BJ (cell line): ENCODE data around the gene PLPP1. TPM values are rescaled to one million over a fixed set of nuclear protein-coding genes. Genes with fewer than 3 reads are reported as not detected.

Experiments used
- CTCF ChIA-PET: fragments of 350-600 bp; formaldehyde crosslinking; extraction: SDS; loops from one replicate; lab custom pipeline; 2021; ENCODE audit warnings: antibody characterized with exemption, inconsistent platforms; lab: Yijun Ruan, JAX
- POLR2A ChIA-PET: fragments of 300-600 bp; sonication (Branson Sonifier 250); formaldehyde crosslinking; extraction: SDS; loops from one replicate; lab custom pipeline; 2021; ENCODE audit warnings: antibody characterized with exemption; lab: Charles Lee
- DNase-seq: peaks from one replicate; pipeline ENCODE4 v3.0.0-alpha.2; 2011; ENCODE audit warnings: low read depth
- H3K27me3 ChIP-seq: 2 replicates; pipeline ENCODE4 v1.6.0; 2011; ENCODE audit warnings: low read length; ENCODE audit not compliant: control insufficient read depth, insufficient read depth
- H3K36me3 ChIP-seq: 2 replicates; pipeline ENCODE4 v1.5.1; 2011; ENCODE audit warnings: low read length; ENCODE audit not compliant: control insufficient read depth, insufficient read depth
- H3K4me3 ChIP-seq: 2 replicates; pipeline ENCODE4 v1.5.1; 2011; ENCODE audit warnings: low read depth, mild to moderate bottlenecking, control low read depth, low read length
- polyA plus RNA-seq: library from polyadenylated mRNA; depleted of rRNA; stranded (reverse); fragments of >200 nt; gene quantifications from 2 replicates; pipeline ENCODE4 v1.2.3, GENCODE V29; 2011
- TF ChIP-seq, protein P1 (sequence below): IDR thresholded peaks from 2 replicates; pipeline ENCODE4 v1.5.1; 2011; ENCODE audit warnings: low read depth, mild to moderate bottlenecking, control low read depth, inconsistent platforms, low read length, moderate library complexity; ENCODE audit not compliant: insufficient read depth

Gene PLPP1
- polyA plus RNA-seq, 1 experiment = 43.1 TPM

DNA sequence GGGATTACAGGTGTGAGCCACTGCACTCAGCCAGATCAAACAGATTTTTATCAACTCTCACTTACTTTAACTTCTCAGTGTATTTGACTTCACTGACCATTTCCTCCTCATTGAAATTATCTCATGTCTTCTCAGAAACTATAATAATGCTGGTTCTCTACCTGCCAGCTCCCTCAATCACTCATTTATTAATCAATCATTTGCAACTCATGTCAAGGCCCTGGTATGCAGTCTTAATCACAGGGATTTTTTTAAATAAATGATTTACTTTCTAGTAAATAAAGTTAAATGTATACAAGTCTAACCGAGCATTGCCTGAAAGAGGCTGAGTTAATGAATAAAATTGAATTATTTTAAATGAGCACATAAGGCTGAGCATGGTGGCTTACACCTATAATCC lies 63.3 kb downstream of the PLPP1 start:
- ChIA-PET POLR2A (no interaction called here), CTCF (interaction anchor here (0.7 kb wide), 1 partner anchor 11 kb away, joined by 3 read pairs; no protein-coding TSS in a partner anchor)
- no peak for DNase-seq
- TF ChIP-seq, protein P1, sequence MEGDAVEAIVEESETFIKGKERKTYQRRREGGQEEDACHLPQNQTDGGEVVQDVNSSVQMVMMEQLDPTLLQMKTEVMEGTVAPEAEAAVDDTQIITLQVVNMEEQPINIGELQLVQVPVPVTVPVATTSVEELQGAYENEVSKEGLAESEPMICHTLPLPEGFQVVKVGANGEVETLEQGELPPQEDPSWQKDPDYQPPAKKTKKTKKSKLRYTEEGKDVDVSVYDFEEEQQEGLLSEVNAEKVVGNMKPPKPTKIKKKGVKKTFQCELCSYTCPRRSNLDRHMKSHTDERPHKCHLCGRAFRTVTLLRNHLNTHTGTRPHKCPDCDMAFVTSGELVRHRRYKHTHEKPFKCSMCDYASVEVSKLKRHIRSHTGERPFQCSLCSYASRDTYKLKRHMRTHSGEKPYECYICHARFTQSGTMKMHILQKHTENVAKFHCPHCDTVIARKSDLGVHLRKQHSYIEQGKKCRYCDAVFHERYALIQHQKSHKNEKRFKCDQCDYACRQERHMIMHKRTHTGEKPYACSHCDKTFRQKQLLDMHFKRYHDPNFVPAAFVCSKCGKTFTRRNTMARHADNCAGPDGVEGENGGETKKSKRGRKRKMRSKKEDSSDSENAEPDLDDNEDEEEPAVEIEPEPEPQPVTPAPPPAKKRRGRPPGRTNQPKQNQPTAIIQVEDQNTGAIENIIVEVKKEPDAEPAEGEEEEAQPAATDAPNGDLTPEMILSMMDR = no peak
- Histone ChIP-seq H3K4me3 (no peak overlapping the region), H3K27me3 (no peaks in the 10 kb centered on the region), H3K36me3 (no peaks in the 10 kb centered on the region)

GRCh38 chr5:55470282-55470681 lies 64.5 kb downstream of the PLPP1 start:
- TF ChIP-seq, protein P1 = no peak
- ChIA-PET CTCF (no interaction called here), POLR2A (no interaction called here)
- Histone ChIP-seq H3K4me3 (no peak overlapping the region), H3K36me3 (no peaks in the 10 kb centered on the region), H3K27me3 (no peaks in the 10 kb centered on the region)
- DNase-seq = no peak

- CTCF ChIA-PET = interaction anchor here (0.6 kb wide), 1 partner anchor 1728 kb away, joined by 4 read pairs; no protein-coding TSS in a partner anchor
- no peaks in the 10 kb centered on the region for H3K36me3 ChIP-seq
- TF ChIP-seq, protein P1 = no peak
- DNase-seq = no peak
- no peak overlapping the region for H3K4me3 ChIP-seq
- H3K27me3 ChIP-seq = no peaks in the 10 kb centered on the region
- POLR2A ChIA-PET = no interaction called here
These were observed 64.9 kb downstream of the PLPP1 start for GRCh38 chr5:55469839-55470238.

DNA sequence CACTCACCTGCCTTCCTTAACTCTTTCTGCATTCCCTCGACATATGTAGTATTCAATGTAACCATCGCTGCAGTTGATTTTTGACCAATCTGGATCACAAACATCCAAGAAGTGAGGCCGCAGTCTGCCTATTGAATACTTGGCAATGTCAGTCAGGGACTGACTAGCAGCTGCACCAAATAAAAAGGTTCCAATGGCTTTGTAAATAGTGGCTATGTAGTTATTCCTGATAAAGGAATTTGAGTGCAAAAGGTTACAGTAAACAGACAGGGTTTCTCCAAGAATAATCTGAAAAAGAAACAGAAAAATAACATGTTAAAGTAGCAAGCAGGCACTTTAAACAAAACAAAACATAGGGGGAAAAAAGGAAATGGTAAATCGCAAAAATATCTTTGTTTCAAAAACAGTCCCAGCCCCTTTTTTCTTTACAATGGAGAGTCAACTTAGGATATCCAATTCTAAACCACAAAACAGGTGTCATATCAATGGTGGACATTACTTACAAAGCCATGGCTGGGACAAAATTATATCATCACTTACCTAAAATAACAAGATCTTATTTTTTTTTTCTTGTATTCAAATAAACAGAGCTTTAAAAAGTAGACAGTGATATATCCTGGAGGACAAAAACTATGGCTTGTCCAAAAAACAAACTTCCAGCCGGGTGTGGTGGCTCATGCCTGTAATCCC lies 66.8 kb downstream of the PLPP1 start:
- ChIA-PET POLR2A (no interaction called here), CTCF (interaction anchor here (0.6 kb wide), 1 partner anchor 79 kb away, joined by 3 read pairs; no protein-coding TSS in a partner anchor)
- TF ChIP-seq, protein P1 = no peak
- no peak for DNase-seq
- Histone ChIP-seq H3K4me3 (no peak overlapping the region), H3K36me3 (no peaks in the 10 kb centered on the region), H3K27me3 (no peaks in the 10 kb centered on the region)

GRCh38 chr5:55463613-55464012 lies 71.2 kb downstream of the PLPP1 start:
- TF ChIP-seq, protein P1 = no peak
- ChIA-PET POLR2A (no interaction called here), CTCF (no interaction called here)
- H3K36me3 ChIP-seq = no peaks in the 10 kb centered on the region
- no peak for DNase-seq
- H3K27me3 ChIP-seq = no peaks in the 10 kb centered on the region
- no peak overlapping the region for H3K4me3 ChIP-seq
